ENCODE data around the gene THEM4. TPM values are rescaled to one million over a fixed set of nuclear protein-coding genes. Genes with fewer than 3 reads are reported as not detected.
"Not testable (repeated sequence)": the region's sequence is repeated elsewhere in the genome, so short reads cannot be mapped to it uniquely, and the experiment has no call there.

THEM4 gene
- total RNA-seq, 1 experiment from 2014 or later: 12.2 TPM

DNA sequence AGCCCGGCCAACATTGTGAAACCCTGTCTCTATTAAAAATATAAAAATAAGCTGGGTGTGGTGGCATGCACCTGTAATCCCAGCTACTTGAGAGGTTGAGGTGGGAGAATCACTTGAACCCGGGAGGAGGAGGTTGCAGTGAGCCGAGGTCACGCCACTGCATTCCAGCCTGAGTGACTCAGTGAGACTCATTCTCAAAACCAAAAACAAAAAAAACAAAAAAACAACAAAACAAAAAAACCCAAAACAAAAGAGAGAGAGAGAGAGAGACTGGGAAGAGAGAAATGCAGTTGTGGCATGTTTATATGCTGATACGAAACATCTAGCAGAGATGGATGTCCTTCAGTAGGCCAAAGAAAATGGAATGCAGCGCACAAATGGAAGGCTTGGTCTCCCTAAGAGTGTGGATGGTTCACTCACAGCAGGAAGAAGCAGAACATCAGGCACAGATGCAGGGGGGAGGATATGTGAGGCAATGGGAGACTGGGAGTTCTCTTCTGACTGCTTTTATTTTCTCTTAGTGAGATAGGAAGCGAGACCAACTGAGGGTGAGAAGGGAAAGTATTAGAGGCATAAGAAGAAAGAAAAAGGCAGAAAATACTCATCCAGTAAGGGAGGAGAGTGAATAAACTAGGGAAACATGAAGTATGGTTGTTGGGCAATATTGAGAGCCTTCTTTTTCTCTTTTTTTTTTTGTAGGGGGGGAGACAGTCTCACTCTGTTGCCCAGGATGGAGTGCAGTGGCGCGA, 16.0 kb downstream of the THEM4 start:
- DNase-seq (ENCODE audit: low spot score): no peak

DNA sequence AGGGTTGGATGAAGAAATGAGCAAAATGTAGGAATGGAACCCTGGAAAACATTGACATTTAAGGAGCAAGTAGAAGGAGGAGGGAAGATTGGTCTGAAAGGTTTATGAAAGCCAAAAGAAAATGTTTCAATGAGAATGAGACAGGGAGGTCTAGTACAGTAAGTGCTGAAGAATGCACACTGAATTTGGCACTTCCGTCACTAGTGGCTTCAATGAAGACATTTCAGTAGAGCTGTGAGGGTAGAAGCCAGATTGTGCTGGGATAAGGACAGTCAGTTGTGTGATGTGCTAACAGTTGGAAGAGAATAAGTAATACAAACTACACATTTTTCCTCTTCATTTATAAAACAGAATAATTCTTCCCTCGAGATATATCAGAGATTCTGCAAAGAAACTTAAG, 17.1 kb downstream of the THEM4 start:
- DNase-seq (ENCODE audit: low spot score): no peak

- no peak for DNase-seq (ENCODE audit: low spot score)
Observed at GRCh38 chr1:151891512-151891911, 17.8 kb downstream of the THEM4 start.

- peak; percentile 60 for DNase-seq (ENCODE audit: low spot score)
Observed at GRCh38 chr1:151888972-151889570, 20.2 kb downstream of the THEM4 start.

- DNase-seq (ENCODE audit: low spot score): no peak
Observed at GRCh38 chr1:151887028-151887427, 22.3 kb downstream of the THEM4 start.

DNA sequence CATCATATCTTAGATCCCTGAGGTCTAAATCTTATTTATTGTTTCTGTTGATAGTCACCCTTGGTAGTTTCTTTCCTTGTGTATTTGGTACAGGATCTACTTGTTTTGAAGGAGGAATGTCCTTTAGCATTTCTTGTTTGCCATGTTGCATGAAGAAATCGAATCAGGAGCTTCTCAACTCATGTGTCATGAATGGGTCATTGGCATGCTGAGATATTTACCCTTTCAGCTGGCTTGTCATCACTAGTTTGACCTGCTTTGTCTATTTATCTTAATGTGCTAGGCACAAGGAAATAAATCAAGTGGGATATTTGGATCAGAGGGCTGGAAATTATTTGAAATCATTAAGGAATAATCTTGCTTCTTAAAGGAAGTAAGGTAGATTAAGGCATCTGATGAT, 23.8 kb downstream of the THEM4 start:
- no peak for DNase-seq (ENCODE audit: low spot score)

- not testable (repeated sequence) for DNase-seq (ENCODE audit: low spot score)
Observed at GRCh38 chr1:151884879-151885278, 24.4 kb downstream of the THEM4 start.

DNA sequence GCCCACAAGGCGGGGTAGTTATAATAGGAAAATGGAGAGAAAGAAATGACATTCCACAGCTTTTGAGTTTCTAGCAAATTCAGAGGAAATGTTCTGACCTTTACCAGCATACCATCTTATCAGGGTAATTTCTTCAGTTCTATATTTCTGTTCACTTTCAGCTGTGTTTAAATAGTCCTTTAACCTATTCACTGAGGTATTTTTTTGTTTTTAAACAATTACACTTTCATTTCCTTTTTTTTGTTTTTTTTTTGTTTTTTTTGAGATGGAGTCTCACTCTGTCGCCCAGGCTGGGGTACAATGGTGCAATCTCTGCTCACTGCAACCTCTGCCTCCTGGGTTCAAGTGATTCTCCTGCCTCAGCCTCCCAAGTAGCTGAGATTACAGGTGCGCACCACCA, 24.9 kb downstream of the THEM4 start:
- DNase-seq (ENCODE audit: low spot score): not testable (repeated sequence)

DNA sequence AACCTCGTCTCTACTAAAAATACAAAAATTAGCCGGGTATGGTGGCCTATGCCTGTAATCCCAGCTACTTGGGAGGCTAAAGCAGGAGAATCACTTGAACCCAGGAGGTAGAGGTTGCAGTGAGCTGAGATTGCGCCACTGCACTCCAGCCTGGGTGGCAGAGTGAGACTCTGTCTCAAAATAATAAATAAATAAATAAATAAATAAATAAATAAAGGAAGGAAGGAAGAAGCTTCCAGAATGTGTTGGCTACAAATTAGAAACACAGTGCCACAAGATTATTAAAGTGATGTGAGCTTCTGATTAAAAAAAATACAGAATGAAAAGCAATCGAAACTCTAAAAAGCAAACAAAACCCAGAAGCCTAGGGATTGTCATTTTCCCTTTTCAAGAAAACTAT, 25.4 kb downstream of the THEM4 start:
- DNase-seq (ENCODE audit: low spot score): not testable (repeated sequence)

DNA sequence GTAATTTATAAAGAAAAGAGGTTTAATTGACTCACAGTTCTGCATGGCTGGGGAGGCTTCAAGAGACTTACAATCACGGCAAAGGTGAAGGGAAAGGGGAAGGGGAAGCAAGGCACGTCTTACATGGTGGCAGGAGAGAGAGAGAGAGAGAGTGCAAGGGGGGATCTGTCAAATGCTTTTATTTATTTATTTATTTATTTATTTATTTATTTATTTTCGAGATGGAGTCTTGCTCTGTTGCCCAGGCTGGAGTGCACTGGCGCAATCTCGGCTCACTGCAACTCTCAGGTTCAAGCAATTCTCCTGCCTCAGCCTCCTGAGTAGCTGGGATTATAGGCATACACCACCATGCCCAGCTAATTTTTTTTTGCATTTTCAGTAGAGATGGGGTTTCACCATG, 26.4 kb downstream of the THEM4 start:
- not testable (repeated sequence) for DNase-seq (ENCODE audit: low spot score)

DNA sequence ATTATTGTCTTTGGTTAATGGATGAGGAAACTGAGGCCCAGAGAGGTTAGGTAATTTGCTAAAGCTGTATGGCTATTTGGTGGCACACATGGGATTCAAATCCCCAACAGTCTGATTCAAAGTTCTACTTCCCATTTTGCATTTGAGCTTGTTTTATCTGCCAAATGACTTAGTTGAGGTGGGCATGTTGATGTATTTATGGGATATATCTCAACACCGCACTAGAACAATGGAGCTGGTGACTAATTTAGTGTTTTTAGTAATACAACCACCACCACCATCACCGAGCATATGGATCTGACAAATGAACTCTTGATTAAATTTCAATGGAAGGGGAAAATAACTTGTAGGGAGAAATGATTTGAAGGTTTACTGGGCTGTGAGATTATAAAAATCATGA, 26.8 kb downstream of the THEM4 start:
- DNase-seq (ENCODE audit: low spot score): no peak

GRCh38 chr1:151881479-151881878, 27.8 kb downstream of the THEM4 start:
- no peak for DNase-seq (ENCODE audit: low spot score)

DNA sequence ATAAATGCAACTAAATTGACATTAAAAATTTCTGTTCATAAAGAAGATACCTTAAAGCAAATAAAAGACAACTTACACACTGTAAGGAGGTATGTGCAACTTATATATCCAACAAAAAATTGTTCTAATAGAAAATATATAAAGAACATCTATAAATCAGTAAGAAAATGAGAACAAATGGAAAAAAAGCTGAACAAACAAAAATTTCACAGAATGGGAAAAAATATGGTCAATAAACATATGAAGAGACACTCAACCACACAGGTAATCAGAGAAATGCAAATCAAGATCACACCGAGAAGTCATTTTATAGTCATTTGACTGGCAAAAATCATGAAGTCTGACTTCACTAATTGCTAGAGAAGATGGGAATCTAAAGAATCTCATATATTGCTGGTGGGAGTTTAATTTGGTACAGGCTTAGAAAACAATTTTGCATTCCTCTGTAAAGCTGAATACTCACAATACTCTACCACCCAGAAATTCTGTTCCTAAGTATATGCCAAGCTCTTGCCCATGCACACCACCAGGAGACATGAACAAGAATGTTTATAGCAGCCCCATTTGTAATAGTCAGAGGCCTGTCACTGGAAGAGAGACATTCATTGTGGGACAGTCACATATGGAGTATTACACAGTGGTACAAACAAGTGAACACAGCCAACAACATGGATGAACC, 33.8 kb downstream of the THEM4 start:
- no peak for DNase-seq (ENCODE audit: low spot score)

GRCh38 chr1:151872776-151873175, 36.5 kb downstream of the THEM4 start:
- not testable (repeated sequence) for DNase-seq (ENCODE audit: low spot score)

GRCh38 chr1:151871284-151872030, 37.9 kb downstream of the THEM4 start:
- no peak for DNase-seq (ENCODE audit: low spot score)

- DNase-seq (ENCODE audit: low spot score): no peak
Observed at GRCh38 chr1:151868486-151868885, 40.8 kb downstream of the THEM4 start.

DNA sequence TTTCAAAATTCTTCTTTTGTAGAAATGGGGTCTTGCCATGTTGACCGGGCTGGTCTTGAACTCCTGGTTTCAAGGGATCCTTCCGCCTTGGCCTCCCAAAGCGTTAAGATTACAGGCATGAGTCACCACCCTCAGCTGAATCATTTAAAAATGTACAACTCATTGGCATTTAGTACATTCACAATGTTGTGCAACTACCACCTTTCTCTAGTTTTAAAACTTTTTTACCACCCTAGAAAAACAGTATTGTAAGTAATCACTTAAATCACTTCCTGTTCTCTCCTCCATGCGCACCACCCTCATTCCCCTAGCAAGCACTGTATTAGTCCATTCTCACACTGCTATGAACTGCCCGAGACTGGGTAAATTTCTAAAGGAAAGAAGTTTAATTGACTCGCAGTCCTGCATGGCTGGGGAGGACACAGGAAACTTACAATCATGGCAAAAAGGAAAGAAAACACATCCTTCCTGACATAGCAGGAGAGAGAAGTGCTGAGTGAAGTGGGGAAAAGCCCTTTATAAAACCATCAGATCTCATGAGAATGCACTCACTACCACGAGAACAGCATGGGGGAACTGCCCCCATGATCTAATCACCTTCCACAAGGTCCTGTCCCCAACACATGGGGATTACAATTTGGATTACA, 41.4 kb downstream of the THEM4 start:
- no peak for DNase-seq (ENCODE audit: low spot score)

- no peak for DNase-seq (ENCODE audit: low spot score)
Observed at GRCh38 chr1:151867321-151867720, 42.0 kb downstream of the THEM4 start.

DNA sequence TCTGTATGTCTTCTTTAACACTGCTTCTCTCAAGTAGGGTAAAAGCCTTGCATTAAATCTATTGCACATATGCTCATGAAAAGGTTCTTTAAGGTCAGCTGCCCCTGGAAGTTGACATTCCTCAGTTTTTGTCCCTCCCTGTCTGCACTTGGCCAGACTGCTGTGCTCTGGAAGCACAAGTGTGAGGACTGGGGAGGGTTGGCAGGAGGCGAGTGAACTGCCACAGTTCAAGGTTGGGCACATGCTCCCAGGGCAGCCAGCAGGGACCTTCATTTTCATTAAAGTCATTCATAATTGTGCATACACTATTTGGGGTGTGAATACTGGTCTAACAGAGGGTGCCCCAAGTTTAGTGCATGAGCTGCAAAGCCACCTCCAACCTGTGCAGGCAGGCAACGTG, 44.9 kb downstream of the THEM4 start:
- DNase-seq (ENCODE audit: low spot score): no peak

DNA sequence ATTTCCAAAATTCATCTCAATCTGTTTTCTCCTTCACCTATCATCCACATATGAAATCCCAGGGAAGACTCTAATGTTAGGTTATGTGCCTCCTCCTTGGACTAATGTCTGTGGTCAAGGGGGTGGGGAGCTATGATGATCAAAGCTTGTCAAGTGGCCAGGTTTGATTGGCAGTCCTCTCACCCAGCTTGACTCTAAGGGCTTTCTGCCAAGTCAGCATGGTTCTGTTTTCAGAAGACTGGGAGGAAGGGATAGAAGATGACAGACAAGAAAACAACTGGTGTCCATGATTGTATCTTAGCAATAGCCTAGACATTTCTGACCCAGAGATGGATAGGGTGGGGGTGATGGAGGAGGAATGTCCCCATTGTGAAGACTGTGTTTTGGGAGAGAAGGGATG, 46.7 kb downstream of the THEM4 start:
- DNase-seq (ENCODE audit: low spot score): no peak

DNA sequence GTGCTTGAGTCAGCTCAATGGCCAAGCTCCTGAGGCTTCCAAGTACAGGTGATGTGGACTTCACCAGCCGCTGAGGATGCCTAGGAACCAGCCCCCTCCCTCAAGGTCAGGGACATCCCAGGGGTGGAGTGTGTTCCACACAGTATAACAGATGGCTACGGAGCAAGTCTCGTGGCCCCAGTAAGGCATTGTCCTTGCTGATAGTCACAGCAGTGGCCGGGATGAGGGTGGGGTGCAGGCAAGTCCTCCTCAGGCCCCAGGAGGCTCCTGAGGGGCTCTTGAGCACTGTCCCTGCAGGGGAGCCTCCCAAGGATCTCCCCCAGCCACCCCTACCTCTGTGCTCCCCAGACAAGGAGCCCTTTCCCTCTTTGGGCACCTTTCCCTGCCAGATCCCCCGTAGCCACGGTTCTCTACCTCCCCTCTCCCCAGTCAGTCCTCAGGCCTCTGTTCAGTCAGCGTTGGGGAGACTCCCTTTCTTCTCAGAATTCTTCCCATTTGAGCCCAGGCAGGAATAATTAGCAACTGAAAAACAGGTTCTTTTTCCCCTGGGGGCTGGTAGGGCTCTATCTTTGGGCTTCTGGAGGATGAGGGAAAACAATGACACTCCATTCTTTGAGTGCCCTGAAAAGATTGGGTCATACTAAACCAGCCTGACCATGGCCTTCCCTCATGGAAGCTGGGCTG, 48.7 kb downstream of the THEM4 start:
- no peak for DNase-seq (ENCODE audit: low spot score)
